PC-9 (cell line): ENCODE data around the gene VPS16. TPM values are rescaled to one million over a fixed set of nuclear protein-coding genes. Genes with fewer than 3 reads are reported as not detected.

Source experiments
- BruUV-seq: library from RNA; stranded (reverse); fragments of 400-500 nt; replicated peaks from 2 replicates; lab custom pipeline; 2021; lab: Mats Ljungman, UMichigan
- CTCF ChIA-PET: fragments of 300-600 bp; sonication (Branson Sonifier 250); formaldehyde crosslinking; loops from one replicate; lab custom pipeline; 2022; ENCODE audit warnings: antibody characterized with exemption; lab: Charles Lee
- POLR2A ChIA-PET: fragments of 300-600 bp; sonication (Branson Sonifier 250); formaldehyde crosslinking; loops from one replicate; lab custom pipeline; 2022; ENCODE audit warnings: antibody characterized with exemption; ENCODE audit not compliant: unreplicated experiment; lab: Charles Lee
- DNase-seq, 2 experiments: peaks; one replicate each; pipeline versions ENCODE4 v3.0.0 to v3.0.0-alpha.2; 2015 to 2022; ENCODE audit warnings: mixed read lengths in 1 of 2
- H2AFZ ChIP-seq: fragments of 200-600 bp; sonication (generic); 2 replicates; pipeline ENCODE4 v1.8.1; 2017; ENCODE audit warnings: antibody characterized with exemption
- H3F3A ChIP-seq: fragments of 200-600 bp; sonication (generic); 2 replicates; pipeline ENCODE4 v1.8.1; 2017; ENCODE audit warnings: antibody characterized with exemption, mild to moderate bottlenecking, low read depth; ENCODE audit not compliant: insufficient read depth
- H3K27ac ChIP-seq: fragments of 200-600 bp; sonication (generic); 2 replicates; pipeline ENCODE4 v1.6.1; 2016; ENCODE audit warnings: mixed run types
- H3K27me3 ChIP-seq: fragments of 200-600 bp; sonication (generic); 2 replicates; pipeline ENCODE4 v1.6.1; 2016; ENCODE audit warnings: low read depth, mixed run types; ENCODE audit not compliant: insufficient read depth
- H3K36me3 ChIP-seq: fragments of 200-600 bp; sonication (generic); 2 replicates; pipeline ENCODE4 v1.6.1; 2016; ENCODE audit warnings: low read depth, mixed run types
- H3K4me1 ChIP-seq: fragments of 200-600 bp; sonication (generic); replicated peaks from 2 replicates; pipeline ENCODE4 v1.6.1; 2016; ENCODE audit warnings: mixed run types; ENCODE audit not compliant: insufficient read depth
- H3K4me2 ChIP-seq: fragments of 200-600 bp; sonication (generic); 2 replicates; pipeline ENCODE4 v1.6.1; 2017; ENCODE audit warnings: mixed run types
- H3K4me3 ChIP-seq: fragments of 200-600 bp; sonication (generic); 2 replicates; pipeline ENCODE4 v1.6.1; 2016; ENCODE audit warnings: mixed run types
- H3K79me2 ChIP-seq: fragments of 200-600 bp; sonication (generic); 2 replicates; pipeline ENCODE4 v1.6.1; 2017; ENCODE audit warnings: low read depth, mixed run types
- H3K9me2 ChIP-seq: fragments of 200-600 bp; sonication (generic); 2 replicates; pipeline ENCODE4 v1.8.1; 2017; ENCODE audit warnings: mild to moderate bottlenecking; ENCODE audit not compliant: insufficient read depth
- H3K9me3 ChIP-seq: fragments of 200-600 bp; sonication (generic); 2 replicates; pipeline ENCODE4 v1.8.1; 2016; ENCODE audit warnings: low read depth; ENCODE audit not compliant: insufficient read depth
- H4K20me1 ChIP-seq: fragments of 200-600 bp; sonication (generic); 2 replicates; pipeline ENCODE4 v1.8.1; 2017; ENCODE audit not compliant: insufficient read depth
- EZH2 ChIP-seq: fragments of 200-600 bp; sonication (generic); IDR thresholded peaks from 2 replicates; pipeline ENCODE4 v1.8.0; 2017; ENCODE audit warnings: antibody characterized with exemption, low read depth
- intact Hi-C: fragments of 100-400 bp; cut with micrococcal nuclease; formaldehyde crosslinking; loops from one replicate; pipeline ENCODE4 v1.10.0; 2022; ENCODE audit not compliant: unreplicated experiment
- total RNA-seq: library from RNA; stranded (reverse); gene quantifications from 2 replicates; pipeline ENCODE4 v1.2.3, GENCODE V29; 2021
- TF ChIP-seq, protein P1 (sequence below): fragments of 200-600 bp; sonication (generic); conservative IDR thresholded peaks from 2 replicates; pipeline ENCODE4 v1.6.1; 2017; ENCODE audit warnings: mixed run types, antibody characterized with exemption, mild to moderate bottlenecking, moderate library complexity

Gene VPS16
- total RNA-seq, 1 experiment from 2014 or later = 31.9 TPM

DNA sequence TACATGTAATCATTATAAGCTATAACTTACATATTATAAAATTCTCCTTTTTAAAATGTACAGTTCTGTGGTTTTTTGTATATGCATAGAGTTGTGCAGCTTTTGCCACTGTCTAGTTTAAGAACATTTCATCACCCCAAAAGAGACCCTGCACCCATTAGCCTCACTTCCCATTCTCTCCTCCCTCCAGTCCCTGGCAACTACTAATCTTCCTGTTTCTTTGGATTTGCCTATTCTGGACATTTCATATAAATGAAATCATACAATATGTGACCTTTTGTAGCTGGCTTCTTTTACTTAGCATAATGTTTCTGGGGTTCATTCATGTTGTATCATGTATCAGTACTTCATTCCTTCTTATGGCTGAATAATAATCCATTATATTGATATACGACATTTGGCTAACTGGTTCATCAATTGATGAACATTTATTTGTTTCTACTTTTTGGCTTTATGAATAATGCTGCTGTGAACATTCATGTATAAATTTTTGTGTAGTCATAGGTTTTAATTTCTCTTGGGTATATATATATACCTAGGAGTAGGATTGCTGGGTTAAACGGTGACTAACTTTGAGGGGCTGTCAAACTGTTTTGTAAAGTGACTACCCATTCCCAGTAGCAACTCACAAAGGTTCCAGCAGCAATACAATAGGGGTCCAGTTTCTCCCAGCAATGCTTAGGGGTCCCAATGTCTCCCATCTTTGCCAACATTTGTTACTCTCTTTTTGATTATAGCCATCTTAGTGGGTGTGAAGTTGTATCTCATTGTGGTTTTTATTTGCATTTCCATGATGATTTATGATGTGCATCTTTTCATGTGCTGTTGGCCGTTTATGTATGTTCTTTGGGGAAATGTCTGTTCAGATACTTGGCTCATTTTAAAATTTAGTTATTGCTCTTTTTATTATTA, 43.4 kb downstream of the VPS16 start:
- no peak overlapping the region for H3K4me2 ChIP-seq
- intact Hi-C loops = no loop called here
- peaks cover 49% of the 10 kb centered on the region; the same call in 1 of the 2 replicates for H3K79me2 ChIP-seq
- no peaks in the 10 kb centered on the region for H3K36me3 ChIP-seq
- peaks cover 4% of the 10 kb centered on the region for H3K4me1 ChIP-seq
- no peak for DNase-seq
- H3K4me3 ChIP-seq = no peak overlapping the region
- TF ChIP-seq, protein P1, sequence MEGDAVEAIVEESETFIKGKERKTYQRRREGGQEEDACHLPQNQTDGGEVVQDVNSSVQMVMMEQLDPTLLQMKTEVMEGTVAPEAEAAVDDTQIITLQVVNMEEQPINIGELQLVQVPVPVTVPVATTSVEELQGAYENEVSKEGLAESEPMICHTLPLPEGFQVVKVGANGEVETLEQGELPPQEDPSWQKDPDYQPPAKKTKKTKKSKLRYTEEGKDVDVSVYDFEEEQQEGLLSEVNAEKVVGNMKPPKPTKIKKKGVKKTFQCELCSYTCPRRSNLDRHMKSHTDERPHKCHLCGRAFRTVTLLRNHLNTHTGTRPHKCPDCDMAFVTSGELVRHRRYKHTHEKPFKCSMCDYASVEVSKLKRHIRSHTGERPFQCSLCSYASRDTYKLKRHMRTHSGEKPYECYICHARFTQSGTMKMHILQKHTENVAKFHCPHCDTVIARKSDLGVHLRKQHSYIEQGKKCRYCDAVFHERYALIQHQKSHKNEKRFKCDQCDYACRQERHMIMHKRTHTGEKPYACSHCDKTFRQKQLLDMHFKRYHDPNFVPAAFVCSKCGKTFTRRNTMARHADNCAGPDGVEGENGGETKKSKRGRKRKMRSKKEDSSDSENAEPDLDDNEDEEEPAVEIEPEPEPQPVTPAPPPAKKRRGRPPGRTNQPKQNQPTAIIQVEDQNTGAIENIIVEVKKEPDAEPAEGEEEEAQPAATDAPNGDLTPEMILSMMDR = no peak
- TF ChIP-seq EZH2 = no peak
- H3K27ac ChIP-seq = no peak overlapping the region
- H3F3A ChIP-seq = no peaks in the 10 kb centered on the region
- no TSS peak for BruUV-seq
- POLR2A ChIA-PET = no interaction called here
- no peaks in the 10 kb centered on the region for H3K9me2 ChIP-seq
- H3K9me3 ChIP-seq = no peaks in the 10 kb centered on the region
- CTCF ChIA-PET = no interaction called here
- no peak overlapping the region for H2AFZ ChIP-seq
- peaks cover 14% of the 10 kb centered on the region for H4K20me1 ChIP-seq
- H3K27me3 ChIP-seq = no peaks in the 10 kb centered on the region

DNA sequence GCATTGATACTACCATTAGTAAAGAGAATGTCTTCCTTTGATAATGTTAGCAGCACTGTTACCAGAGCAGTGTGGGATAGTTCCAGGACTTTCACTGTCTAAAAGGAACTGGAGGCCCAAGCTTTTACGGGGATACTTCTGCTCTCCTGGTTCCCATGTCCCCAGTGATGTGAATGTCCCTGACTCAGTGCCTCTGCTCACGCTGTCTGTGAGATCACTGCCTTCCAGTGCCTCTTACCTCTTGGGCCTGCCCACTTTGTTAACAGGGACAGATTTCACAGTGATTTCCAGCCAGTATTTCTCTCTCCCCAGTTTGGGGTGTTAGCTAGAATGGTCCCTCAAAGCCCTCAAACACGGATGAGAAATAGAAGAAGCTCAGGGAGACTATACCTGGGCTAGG, 47.2 kb downstream of the VPS16 start:
- peaks cover 11% of the 10 kb centered on the region for H3K4me1 ChIP-seq
- no peak for DNase-seq
- ChIA-PET CTCF (interaction anchor here (0.6 kb wide), 1 partner anchor 506 kb away, joined by 3 read pairs; no protein-coding TSS in a partner anchor), POLR2A (no interaction called here)
- no peaks in the 10 kb centered on the region for H3K9me3 ChIP-seq
- no peaks in the 10 kb centered on the region for H3K36me3 ChIP-seq
- H3K9me2 ChIP-seq = no peaks in the 10 kb centered on the region
- H3K4me3 ChIP-seq = no peak overlapping the region
- H3K79me2 ChIP-seq = peaks cover 59% of the 10 kb centered on the region
- no peaks in the 10 kb centered on the region for H3K27me3 ChIP-seq
- intact Hi-C loops = no loop called here
- H3K4me2 ChIP-seq = no peak overlapping the region
- H4K20me1 ChIP-seq = peaks cover 16% of the 10 kb centered on the region
- no peak overlapping the region for H3K27ac ChIP-seq
- H2AFZ ChIP-seq = no peak overlapping the region
- BruUV-seq = no TSS peak
- no peak for TF ChIP-seq EZH2
- TF ChIP-seq, protein P1 = no peak
- H3F3A ChIP-seq = no peaks in the 10 kb centered on the region

DNA sequence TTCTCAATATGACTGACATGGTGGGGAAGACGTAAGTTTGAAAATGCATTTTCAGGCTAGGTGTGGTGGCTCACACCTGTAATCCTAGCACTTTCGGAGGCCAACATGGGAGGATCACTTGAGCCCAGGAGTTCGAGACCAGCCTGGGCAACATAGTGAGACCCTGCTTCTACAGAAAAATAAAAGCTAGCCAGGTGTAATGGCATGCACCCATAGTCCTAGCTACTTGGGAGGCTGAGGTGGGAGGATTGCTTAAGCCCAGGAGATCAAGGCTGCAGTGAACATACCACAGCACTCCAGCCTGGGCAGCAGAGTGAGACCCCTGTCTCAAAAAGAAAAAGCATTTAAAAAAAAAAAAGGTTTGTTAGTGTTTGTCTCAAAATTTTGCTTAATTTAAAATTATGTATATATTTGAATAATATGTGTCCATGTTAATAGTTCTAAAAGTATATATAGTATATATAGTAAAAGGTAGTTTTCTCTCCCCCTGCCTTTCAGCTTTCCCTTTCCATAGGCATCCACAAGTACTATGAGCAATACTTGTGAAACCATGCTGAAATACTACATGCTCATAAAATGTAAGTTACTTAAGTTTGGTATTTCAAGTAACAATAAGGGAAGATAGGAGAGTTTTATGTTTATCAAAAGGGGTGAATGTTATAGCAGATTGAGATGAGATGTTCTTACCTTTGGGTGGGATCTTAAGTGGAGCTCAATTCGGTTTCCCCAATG, 47.8 kb downstream of the VPS16 start:
- ChIA-PET CTCF (no interaction called here), POLR2A (interaction anchor here (0.7 kb wide), 1 partner anchor 9 kb away, joined by 10 read pairs; no protein-coding TSS in a partner anchor)
- H4K20me1 ChIP-seq = peaks cover 16% of the 10 kb centered on the region
- H3K4me2 ChIP-seq = no peak overlapping the region
- no peaks in the 10 kb centered on the region for H3K9me3 ChIP-seq
- H3K79me2 ChIP-seq = peaks cover 61% of the 10 kb centered on the region
- peak overlapping the region; percentile 38 for H3K27ac ChIP-seq
- H3K27me3 ChIP-seq = no peaks in the 10 kb centered on the region
- intact Hi-C loops = no loop called here
- no TSS peak for BruUV-seq
- peaks cover 11% of the 10 kb centered on the region for H3K4me1 ChIP-seq
- no peak overlapping the region for H3K4me3 ChIP-seq
- H2AFZ ChIP-seq = no peak overlapping the region
- TF ChIP-seq EZH2 = no peak
- TF ChIP-seq, protein P1 = no peak
- no peaks in the 10 kb centered on the region for H3F3A ChIP-seq
- DNase-seq = no peak
- no peaks in the 10 kb centered on the region for H3K9me2 ChIP-seq
- H3K36me3 ChIP-seq = no peaks in the 10 kb centered on the region
